ENCODE results near the gene GPC6.

GRCh38 chr13:93635616-93636032 lies 409.0 kb downstream of the GPC6 start:
- TF ChIP-seq CTCF (IDR thresholded peaks at IDR 0.05) (no peak), EP300 (IDR thresholded peaks at IDR 0.05) (no peak), POLR2AphosphoS5 (IDR thresholded peaks at IDR 0.05) (no peak), POLR2A (IDR thresholded peaks at IDR 0.05) (no peak)
